Measurements from ENCODE around the gene AQP1. TPM values are rescaled to one million over a fixed set of nuclear protein-coding genes. Genes with fewer than 3 reads are reported as not detected.

AQP1 gene
- total RNA-seq, 4 donors from 2014 or later, result 291 to 685 (median 428) TPM

- DNase-seq (ENCODE audit: low spot score) (no peak), ATAC-seq (ENCODE audit: low FRiP score) (no peak)
- no peak for TF ChIP-seq CTCF (IDR thresholded peaks at IDR 0.05)
Observed at GRCh38 chr7:30867483-30867882, 44.2 kb upstream of the AQP1 start.

- DNase-seq (ENCODE audit: low spot score), result no peak
- no peak for TF ChIP-seq CTCF (IDR thresholded peaks at IDR 0.05)
- no peak for ATAC-seq (ENCODE audit: low FRiP score)
Observed at GRCh38 chr7:30869794-30870611, 41.6 kb upstream of the AQP1 start.

GRCh38 chr7:30870821-30871518, 40.7 kb upstream of the AQP1 start:
- ATAC-seq (ENCODE audit: low FRiP score) (no peak), DNase-seq (ENCODE audit: low spot score) (no peak)
- no peak for TF ChIP-seq CTCF (IDR thresholded peaks at IDR 0.05)

- TF ChIP-seq CTCF (IDR thresholded peaks at IDR 0.05), result no peak
- ATAC-seq (ENCODE audit: low FRiP score) (no peak), DNase-seq (ENCODE audit: low spot score) (no peak)
Observed at GRCh38 chr7:30871655-30872054, 40.0 kb upstream of the AQP1 start.

GRCh38 chr7:30873207-30873606, 38.4 kb upstream of the AQP1 start:
- DNase-seq (ENCODE audit: low spot score) (no peak), ATAC-seq (ENCODE audit: low FRiP score) (no peak)
- TF ChIP-seq CTCF (IDR thresholded peaks at IDR 0.05), result no peak

- ATAC-seq (ENCODE audit: low FRiP score), result no peak
- DNase-seq (ENCODE audit: low spot score), result no peak
- no peak for TF ChIP-seq CTCF (IDR thresholded peaks at IDR 0.05)
Observed at GRCh38 chr7:30873656-30874055, 38.0 kb upstream of the AQP1 start.

Measured in omental fat pad (tissue), 4 donors.